GM19023 (cell line): Measurements from ENCODE around the gene B3GLCT.
"Not testable (repeated sequence)": the region's sequence is repeated elsewhere in the genome, so short reads cannot be mapped to it uniquely, and the experiment has no call there.

Experiments used
- ATAC-seq: cut with Tn5 transposase; IDR thresholded peaks from one replicate; pipeline ENCODE4 v1.9.1; 2021; ENCODE audit warnings: mild to moderate bottlenecking, moderate library complexity; ENCODE audit not compliant: unreplicated experiment

The B3GLCT gene

GRCh38 chr13:31182987-31183386 is 16.8 kb upstream of the B3GLCT start:
- no peak for ATAC-seq

DNA sequence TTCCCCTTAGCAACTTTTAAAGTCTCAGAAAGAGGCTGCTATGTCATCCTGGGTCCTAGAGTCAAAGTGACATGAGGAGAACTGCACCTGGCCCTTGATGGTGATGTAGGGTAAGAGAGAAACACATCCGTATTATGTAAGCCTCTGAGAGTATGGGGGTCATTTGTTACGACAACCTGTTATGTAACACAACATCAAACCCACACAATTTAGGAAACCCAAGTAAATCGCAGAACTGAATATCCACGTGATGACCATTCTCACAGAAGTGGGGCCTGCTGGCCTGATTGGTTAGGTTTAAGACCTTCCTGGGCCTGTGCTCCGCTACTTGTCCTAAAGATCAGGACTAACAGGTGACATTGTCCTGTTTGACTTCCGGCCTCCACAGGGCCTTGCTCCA is 15.3 kb upstream of the B3GLCT start:
- ATAC-seq, result no peak

DNA sequence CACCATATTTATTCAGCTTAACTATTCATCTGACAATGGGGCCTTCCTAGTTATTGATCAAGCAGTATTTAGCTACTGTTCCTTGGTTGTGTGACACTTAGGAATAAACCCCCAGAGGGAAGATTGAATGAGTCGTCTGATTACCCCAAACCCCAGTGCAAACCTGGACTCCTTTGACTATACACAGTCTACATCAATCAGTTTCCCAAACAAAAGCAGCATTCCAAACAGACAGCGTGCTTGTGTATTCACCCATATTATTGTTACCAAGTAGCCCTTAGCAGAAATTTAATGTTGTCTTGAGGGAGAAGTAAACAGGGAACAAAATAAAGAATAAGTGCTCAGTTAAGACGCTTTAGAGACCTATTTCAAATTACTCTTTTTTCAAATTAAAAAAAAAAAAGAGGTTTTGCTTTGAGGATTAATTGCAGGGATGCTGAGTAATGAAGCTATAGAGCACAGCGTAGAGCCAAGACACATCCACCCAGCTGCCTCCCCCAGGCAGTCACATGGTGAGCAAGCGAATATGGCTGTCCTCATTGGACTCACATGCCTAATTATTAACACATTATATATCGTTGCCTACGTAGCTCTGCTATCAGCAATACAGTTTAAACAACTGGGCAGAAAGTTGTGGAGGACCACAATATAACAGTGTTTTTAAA is 14.7 kb upstream of the B3GLCT start:
- ATAC-seq, result no peak

DNA sequence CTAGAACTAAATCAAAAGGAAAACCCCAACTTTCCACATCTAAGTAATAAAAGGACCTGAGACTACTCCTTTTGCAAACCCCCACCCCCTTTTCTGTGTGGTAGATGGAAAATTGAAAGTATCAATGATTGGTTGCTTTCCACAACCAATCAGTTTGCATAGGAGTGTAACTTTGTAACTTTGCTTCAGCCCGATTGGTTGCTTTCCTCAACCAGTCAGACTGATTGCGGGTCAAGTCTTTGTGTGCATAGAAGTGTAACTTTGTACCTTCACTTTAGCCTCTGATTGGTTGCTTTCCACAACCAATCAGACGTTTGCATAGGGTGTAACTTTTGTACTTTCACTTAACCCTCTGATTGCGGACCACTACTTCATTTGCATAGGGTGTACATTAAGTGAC is 8.0 kb upstream of the B3GLCT start:
- ATAC-seq, result no peak

- ATAC-seq, result no peak
These were observed 7.5 kb upstream of the B3GLCT start for GRCh38 chr13:31192306-31192705.

DNA sequence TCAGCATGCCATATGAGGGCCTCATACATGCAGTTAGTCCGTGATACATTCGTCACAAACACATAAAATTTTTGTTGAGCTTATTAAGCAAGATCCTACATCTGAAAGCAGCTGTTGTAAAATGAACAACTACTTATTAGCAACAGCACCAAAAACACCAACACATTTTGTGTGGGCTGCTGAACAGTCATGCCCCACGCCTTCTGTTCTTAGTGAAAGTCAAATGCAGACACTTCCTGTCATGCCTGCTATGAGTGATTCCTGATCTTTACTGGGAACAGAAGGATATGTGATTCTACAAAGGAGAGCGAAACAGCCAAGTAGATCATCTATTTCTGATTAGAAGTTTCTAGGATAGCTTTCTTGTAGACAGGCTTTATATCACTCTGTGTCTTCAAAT is 4.2 kb upstream of the B3GLCT start:
- ATAC-seq, result no peak

- ATAC-seq, result no peak
These were observed 2.8 kb upstream of the B3GLCT start for GRCh38 chr13:31196992-31197391.

GRCh38 chr13:31198519-31198918 is 1.3 kb upstream of the B3GLCT start:
- no peak for ATAC-seq

DNA sequence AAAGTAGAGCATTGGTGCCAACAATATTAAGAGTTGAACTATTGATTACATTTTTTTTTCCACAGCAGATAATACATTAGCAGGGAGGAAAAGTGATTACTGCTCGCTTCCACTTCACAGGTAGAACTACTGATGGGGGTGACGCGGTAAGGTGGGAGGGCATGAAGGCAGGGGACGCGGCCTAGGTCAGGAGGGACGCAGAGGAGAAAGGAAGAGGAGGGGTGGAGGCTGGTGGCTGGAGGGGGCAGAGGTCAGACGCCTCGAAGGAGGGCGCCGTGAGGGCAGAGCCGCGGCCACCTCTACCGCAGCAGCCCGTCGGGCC is 287 bp upstream of the B3GLCT start:
- no peak for ATAC-seq

DNA sequence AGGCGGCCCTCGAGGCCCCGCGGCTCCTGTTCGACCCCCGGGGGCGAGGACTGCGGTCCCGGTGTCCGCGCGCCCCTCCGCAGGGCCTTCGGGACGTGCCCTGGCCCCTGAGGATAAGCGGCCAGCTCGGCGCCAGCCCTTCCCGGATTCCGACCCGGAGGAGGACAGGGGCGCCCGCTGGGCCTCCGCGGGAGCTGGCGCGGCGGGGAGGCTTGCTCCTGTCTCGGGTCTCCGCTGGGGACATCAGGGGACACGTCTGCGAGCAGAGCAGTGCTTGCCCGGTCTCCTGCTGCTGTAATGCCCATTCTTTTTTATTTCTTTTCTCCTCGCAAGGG is 829 bp downstream of the B3GLCT start:
- ATAC-seq, result peak; percentile 19

GRCh38 chr13:31201341-31202031 is 1.7 kb downstream of the B3GLCT start:
- ATAC-seq, result no peak

- no peak for ATAC-seq
These were observed 4.8 kb downstream of the B3GLCT start for GRCh38 chr13:31204592-31204991.

DNA sequence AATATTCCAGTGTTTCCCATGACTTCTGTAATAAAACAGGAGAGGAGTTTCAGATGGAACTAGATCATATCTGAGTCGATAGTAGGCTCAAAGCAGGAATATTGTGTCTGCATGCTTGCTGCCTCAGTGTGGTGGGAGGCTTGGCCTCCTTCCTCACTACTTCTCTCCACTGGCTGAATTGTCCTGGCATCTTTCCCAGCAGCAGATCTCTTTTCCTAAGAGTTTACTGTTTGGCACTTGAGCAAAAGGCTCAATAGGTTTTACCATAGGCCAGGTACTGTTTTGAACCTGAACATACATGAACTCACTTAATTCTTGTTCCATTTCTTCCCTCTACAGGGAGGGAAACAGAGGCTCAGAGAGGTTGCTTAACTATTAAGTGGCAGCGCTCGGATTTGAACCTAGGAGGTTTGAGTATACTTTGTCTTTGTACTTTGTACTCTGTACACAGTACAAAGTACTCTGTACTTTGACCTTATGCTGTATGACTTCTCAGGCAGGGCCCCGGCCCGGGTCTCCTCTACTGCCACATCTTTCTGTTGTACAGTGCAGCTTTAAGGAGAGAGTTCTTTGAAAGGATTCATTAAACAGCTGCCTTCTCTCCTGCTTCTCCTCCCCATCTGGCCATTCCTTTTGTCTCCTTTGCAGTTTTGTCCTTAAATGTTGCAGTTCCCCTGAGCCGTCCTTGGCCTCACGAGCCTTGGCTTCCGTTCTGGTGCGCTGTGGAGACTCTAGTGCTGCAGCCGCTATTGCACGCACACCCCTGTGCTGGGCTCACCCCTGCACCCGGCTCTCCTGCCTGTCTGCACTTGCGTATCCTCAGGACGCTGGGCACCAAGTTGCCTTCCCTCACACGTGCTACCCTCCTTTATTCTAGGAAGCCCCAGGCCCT is 8.1 kb downstream of the B3GLCT start:
- ATAC-seq, result no peak

DNA sequence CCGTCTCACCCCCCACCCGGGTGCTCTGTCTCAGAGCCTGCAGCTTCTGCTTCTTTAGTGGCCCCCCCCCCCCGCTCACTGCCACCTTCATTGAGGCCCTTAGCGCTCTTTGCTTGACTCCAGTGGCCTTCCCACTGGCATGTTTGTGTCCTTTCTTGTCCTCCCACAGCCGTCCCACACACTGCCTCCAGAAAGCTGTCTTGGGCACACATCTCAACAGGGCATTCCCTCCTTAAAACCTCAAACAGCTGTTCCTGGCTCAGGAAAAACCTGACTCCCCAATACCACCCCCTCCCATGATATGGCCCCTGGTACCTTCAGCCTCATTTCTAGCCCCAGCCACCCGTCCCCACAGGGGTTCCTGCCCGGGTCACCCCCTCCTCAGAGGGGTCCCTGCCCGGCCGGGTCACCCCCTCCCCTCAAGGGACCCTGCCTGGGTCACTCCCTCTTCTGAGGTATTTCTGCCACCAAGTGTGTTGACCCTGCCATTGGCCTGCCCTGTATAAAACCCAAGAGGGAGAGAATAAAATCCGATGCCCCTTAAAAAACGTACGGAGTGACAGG is 8.9 kb downstream of the B3GLCT start:
- no peak for ATAC-seq

DNA sequence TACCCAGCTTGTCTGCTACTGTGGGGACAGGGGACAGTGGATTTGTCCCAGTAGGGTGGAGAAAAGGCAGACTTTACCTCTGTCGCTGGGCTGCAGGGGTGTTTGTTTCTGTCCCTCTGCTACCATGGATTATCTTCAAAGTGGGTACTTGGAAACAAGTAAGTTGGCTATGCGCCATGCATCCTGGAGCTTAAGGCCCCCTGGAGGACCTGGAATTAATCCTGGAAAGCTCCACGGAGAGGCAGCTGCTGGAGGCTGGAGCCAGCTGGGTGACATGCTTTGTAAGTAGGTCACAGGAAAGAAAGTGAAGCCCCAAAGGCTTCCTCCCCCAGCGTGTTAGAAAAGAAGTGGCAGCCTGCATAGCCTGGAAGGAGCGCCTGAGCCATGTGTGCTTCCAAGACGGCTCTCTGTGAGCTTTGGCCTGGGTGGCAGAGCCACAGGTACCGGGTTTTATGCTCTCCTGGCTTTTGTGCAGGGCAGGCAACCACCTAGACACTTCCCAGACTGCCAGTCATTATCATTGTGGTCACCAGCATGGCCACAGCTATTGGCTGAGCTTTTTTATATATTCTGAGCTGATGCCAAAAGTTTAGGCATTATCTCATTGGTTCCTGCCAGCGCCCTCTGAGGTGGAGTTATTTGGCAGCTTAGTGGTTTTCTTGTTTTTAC is 9.5 kb downstream of the B3GLCT start:
- no peak for ATAC-seq

DNA sequence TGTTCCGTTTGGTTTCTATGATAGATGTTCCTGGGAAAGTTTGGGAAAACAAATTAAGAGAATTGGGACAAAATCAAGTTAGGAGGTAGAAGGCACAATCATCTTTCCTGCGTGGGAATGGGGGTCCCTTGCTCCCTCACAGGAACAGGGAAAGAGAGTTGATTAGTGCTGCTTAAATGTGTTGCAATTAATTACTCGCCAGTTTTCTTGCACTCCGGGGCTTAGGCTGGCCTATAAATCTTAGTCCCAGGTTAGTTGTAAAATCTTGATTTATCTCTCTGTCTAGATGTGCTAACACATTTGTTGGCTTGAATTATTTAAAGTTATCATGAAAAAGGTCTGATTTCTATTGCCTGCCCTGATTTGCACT is 10.1 kb downstream of the B3GLCT start:
- no peak for ATAC-seq

- no peak for ATAC-seq
These were observed 14.0 kb downstream of the B3GLCT start for GRCh38 chr13:31213651-31214289.

- ATAC-seq, result no peak
These were observed 14.7 kb downstream of the B3GLCT start for GRCh38 chr13:31214435-31214834.

- ATAC-seq, result not testable (repeated sequence)
These were observed 17.1 kb downstream of the B3GLCT start for GRCh38 chr13:31216916-31217315.

GRCh38 chr13:31219909-31220598 is 20.3 kb downstream of the B3GLCT start:
- ATAC-seq, result no peak
